Right atrium auricular region (tissue), 2 donors: Measurements from ENCODE around the gene CARMIL1. TPM values are rescaled to one million over a fixed set of nuclear protein-coding genes. Genes with fewer than 3 reads are reported as not detected.

ENCODE experiments used
- DNase-seq: peaks from one replicate; pipeline ENCODE4 v3.0.0-alpha.2; 2019; ENCODE audit warnings: low spot score
- H3K27ac ChIP-seq, 2 donors: fragments of 200-600 bp; sonication (generic); 1 replicate in 1 of 2; 2 replicates in 1 of 2; pipeline ENCODE4 v1.5.1; 2016 to 2019
- H3K27me3 ChIP-seq, 2 donors: fragments of 200-600 bp; sonication (generic); one replicate each; pipeline versions ENCODE4 v1.5.1 to v1.6.0; 2017 to 2019
- H3K36me3 ChIP-seq: fragments of 200-600 bp; sonication (generic); one replicate; pipeline ENCODE4 v1.5.1; 2016
- H3K4me1 ChIP-seq, 2 donors: fragments of 200-600 bp; sonication (generic); one replicate each; pipeline versions ENCODE4 v1.5.1 to v1.6.0; 2017 to 2019
- H3K4me3 ChIP-seq, 2 donors: fragments of 200-600 bp; sonication (generic); 1 replicate in 1 of 2; 2 replicates in 1 of 2; pipeline ENCODE4 v1.5.1; 2017 to 2019; ENCODE audit warnings: mild to moderate bottlenecking in 1 of 2, moderate library complexity in 1 of 2
- H3K9me3 ChIP-seq, 2 donors: fragments of 200-600 bp; sonication (generic); one replicate each; pipeline ENCODE4 v1.5.1; 2019
- CTCF ChIP-seq, 2 donors: fragments of 200-600 bp; sonication (generic); IDR thresholded peaks; one replicate each; pipeline ENCODE4 v1.5.1; 2019; ENCODE audit warnings: antibody characterized with exemption in 2 of 2
- total RNA-seq, 2 donors: library from RNA; depleted of rRNA; stranded (reverse); fragments of >200 nt; gene quantifications; one replicate each; pipeline ENCODE4 v1.1.0, GENCODE V29; 2016

CARMIL1 gene
- total RNA-seq, 2 donors from 2014 or later = 7.9 to 29.4 TPM

GRCh38 chr6:25623879-25624278 lies 344.7 kb downstream of the CARMIL1 start:
- Histone ChIP-seq H3K4me3 (no peak overlapping the region), H3K9me3 (no peaks in the 10 kb centered on the region), H3K36me3 (peaks cover 7% of the 10 kb centered on the region), H3K4me1 (no peaks in the 10 kb centered on the region), H3K27ac (no peak overlapping the region), H3K27me3 (no peaks in the 10 kb centered on the region)
- TF ChIP-seq CTCF (IDR thresholded peaks at IDR 0.05) = no peak
- DNase-seq = no peak

GRCh38 chr6:25627001-25627400 lies 347.8 kb downstream of the CARMIL1 start:
- H3K4me3 ChIP-seq = no peak overlapping the region
- DNase-seq = no peak

GRCh38 chr6:25628471-25629197 lies 349.5 kb downstream of the CARMIL1 start:
- no peak overlapping the region for H3K4me3 ChIP-seq
- no peak for DNase-seq
- H3K27ac ChIP-seq = no peak overlapping the region
- no peaks in the 10 kb centered on the region for H3K9me3 ChIP-seq
- H3K4me1 ChIP-seq = no peaks in the 10 kb centered on the region
- TF ChIP-seq CTCF (IDR thresholded peaks at IDR 0.05) = no peak
- H3K36me3 ChIP-seq = no peaks in the 10 kb centered on the region
- H3K27me3 ChIP-seq = no peaks in the 10 kb centered on the region

More at GRCh38 chr6:25627001-25627400, 347.8 kb downstream of the CARMIL1 start:
- no peak overlapping the region for H3K27ac ChIP-seq
- no peaks in the 10 kb centered on the region for H3K4me1 ChIP-seq
- H3K27me3 ChIP-seq = no peaks in the 10 kb centered on the region
- H3K9me3 ChIP-seq = no peaks in the 10 kb centered on the region
- no peak for TF ChIP-seq CTCF (IDR thresholded peaks at IDR 0.05)
- no peaks in the 10 kb centered on the region for H3K36me3 ChIP-seq

- no peak for TF ChIP-seq CTCF (IDR thresholded peaks at IDR 0.05)
- DNase-seq = no peak
- no peaks in the 10 kb centered on the region for H3K9me3 ChIP-seq
- H3K4me1 ChIP-seq = no peaks in the 10 kb centered on the region
- no peaks in the 10 kb centered on the region for H3K27me3 ChIP-seq
- H3K4me3 ChIP-seq = no peak overlapping the region
- no peak overlapping the region for H3K27ac ChIP-seq
- H3K36me3 ChIP-seq = no peaks in the 10 kb centered on the region
Measured at GRCh38 chr6:25629198-25629576, 350.0 kb downstream of the CARMIL1 start.

GRCh38 chr6:25630508-25631278 lies 351.5 kb downstream of the CARMIL1 start:
- Histone ChIP-seq H3K9me3 (no peaks in the 10 kb centered on the region), H3K27ac (no peak overlapping the region), H3K4me3 (no peak overlapping the region), H3K4me1 (no peaks in the 10 kb centered on the region), H3K36me3 (no peaks in the 10 kb centered on the region), H3K27me3 (no peaks in the 10 kb centered on the region)
- DNase-seq = no peak
- TF ChIP-seq CTCF (IDR thresholded peaks at IDR 0.05) = no peak
